GM12892 (cell line): ENCODE results near the gene ENGASE.

Source experiments
- POLR2A ChIP-seq: IDR thresholded peaks from 2 replicates; pipeline ENCODE4 v1.6.1; 2011; ENCODE audit warnings: low read depth, low read length, control low read depth
- POLR2AphosphoS5 ChIP-seq: IDR thresholded peaks from 2 replicates; pipeline ENCODE4 v1.6.1; 2011; ENCODE audit warnings: low read depth, low read length, control low read depth
- TAF1 ChIP-seq: IDR thresholded peaks from 2 replicates; pipeline ENCODE4 v1.6.1; 2011; ENCODE audit warnings: low read depth, mild to moderate bottlenecking, control low read depth, low read length, borderline replicate concordance

GRCh38 chr17:79046916-79047280, 27.7 kb upstream of the ENGASE start:
- TF ChIP-seq TAF1 (no peak), POLR2A (no peak), POLR2AphosphoS5 (no peak)
